NCI-H146 (cell line): ENCODE data around the gene TNFRSF8.
A peak's percentile ranks its signal among the peaks of the same experiment; 100 is the strongest.

Experiments
- DNase-seq: peaks from one replicate; lab custom pipeline; 2025; lab: John Stamatoyannopoulos, UW

The TNFRSF8 gene

GRCh38 chr1:12174924-12175810, 112.1 kb downstream of the TNFRSF8 start:
- DNase-seq: no peak

- no peak for DNase-seq
Measured at GRCh38 chr1:12176298-12177118, 113.4 kb downstream of the TNFRSF8 start.

DNA sequence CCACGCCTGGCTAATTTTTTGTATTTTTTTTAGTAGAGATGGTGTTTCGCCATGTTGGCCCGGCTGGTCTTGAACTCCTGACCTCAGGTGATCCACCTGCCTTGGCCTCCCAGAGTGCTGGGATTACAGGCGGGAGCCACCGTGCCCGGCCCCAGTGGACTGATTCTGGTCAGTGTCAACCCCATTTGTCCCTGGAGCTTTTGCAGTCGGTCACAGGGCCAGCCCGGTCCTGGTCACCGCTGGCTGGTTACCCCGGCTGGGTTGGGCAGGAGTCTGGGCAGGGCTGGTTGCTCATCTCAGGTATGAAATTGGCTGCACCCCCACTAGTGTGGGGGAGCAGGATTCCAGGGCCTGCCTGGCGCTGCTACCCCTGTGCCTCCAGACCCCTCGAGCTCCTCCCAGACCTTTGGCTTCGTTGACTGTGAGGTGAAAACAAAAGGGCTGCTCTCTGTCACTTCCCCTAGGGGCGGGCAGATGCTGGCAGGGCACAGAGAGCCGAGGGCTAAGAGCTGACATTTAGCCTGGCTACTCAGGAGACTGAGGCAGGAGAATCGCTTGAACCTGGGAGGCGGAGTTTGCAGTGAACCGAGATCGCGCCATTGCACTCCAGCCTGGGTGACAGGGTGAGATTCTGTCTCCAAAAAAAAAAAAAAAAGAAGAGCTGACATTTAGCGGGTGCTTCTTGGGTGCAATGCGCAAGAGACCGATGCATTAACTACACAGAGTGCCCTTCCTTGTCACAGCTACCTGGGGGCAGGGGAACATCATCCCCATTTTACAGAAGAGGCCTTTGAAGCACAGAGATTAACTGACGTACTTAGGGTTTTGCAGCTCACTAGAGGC, 114.3 kb downstream of the TNFRSF8 start:
- no peak for DNase-seq

DNA sequence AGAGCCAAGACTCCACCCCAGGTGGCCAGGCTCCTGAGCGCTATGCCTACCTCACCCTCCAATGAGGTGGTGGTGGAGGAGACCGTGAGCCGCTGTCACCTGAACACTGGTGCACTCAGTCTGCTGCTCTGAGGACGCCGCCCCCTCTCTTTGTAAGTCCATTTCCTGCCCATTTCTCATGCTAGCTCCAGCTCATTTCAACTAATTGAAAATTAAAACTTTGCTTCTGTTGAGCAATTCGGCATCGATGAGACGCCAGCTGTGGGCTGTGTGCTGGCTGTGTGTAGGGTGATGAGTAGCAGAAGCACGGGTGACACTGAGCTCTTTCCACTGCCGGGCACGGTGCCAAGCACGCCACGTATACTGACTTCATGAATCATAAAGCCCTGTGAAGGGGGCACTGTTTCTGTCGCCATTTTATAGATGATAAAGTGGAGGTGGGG, 114.9 kb downstream of the TNFRSF8 start:
- DNase-seq: peak; percentile 58

GRCh38 chr1:12178511-12178910, 115.4 kb downstream of the TNFRSF8 start:
- DNase-seq: peak; percentile 74

DNA sequence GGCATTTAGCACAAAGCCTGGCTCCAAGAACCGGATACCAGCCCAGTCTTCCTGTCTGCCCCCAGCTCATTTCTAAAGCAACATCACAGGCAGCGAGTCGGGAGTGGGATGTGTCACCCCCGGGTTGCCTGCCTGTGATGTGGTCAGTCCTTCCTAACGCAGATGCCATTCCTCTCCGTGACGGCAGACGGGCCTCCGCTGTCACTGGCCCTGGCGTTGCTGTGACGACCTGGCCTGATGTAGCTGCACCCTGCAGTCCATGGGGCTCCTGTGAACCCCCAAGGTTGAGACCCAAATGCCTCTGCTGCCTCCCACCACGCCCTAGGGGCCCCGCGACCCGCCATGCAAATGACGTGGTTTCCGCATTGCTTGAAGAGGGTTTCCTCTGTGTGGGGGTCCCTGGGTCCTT, 116.0 kb downstream of the TNFRSF8 start:
- no peak for DNase-seq

DNA sequence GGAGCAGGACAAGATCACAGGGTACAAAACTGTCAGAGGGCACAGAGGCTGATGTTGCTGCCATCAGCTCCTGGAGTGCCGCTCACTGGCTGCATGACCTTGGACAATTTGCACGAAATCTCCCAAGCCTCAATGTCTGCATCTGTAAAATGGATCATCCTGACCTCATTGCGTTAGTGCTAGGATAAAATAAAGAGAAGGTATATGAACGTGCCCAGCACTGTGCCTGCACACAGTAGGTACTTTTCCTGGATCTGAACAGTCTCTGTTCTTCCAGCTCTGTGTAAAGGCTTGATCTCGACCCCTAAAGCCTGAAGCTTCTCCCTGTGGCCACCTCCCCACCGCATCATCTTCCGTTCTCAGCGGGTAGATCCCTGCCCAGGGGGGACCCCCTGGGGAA, 116.6 kb downstream of the TNFRSF8 start:
- DNase-seq: no peak

DNA sequence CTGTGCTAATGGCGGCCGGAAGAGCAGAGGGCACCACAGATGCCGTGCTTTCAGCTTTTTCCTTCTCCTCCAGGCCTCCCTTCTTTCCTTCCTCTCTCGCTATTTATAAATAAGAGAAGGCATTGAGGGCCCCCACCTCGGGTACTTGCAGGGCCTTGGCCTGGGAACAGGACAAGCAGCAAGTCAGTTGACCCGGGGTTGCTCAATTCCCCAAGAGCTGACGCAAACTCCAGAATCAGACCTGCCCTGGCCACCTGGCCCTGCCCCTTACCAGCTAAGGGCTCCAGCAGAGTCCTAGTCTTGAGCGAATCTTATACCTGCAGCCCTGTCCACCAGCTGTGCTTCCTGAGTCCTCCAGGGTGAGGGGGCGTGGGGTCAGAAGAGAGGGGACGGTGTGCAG, 117.2 kb downstream of the TNFRSF8 start:
- no peak for DNase-seq

DNA sequence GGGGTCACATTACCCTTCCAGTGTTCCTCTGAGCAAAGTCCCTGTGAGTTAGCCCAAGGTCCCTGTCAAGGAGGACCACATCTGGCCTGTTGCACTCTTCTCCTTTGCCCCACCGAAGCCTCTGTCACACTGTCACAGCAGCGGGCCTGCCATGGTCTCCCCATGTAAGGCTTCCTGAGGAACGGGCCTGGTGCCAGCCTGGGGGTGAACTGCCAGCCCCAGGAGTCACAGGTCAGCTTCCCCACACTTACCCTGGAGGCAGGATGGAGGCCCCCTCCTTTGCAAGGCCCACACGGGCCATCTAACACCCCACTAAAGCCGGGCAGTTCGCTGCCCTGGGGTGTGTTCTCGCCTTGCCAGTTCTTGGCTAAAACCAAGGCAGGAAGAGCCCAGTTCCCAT, 117.8 kb downstream of the TNFRSF8 start:
- DNase-seq: no peak

- DNase-seq: no peak
Measured at GRCh38 chr1:12181568-12181967, 118.5 kb downstream of the TNFRSF8 start.

- DNase-seq: no peak
Measured at GRCh38 chr1:12182410-12182984, 119.4 kb downstream of the TNFRSF8 start.

DNA sequence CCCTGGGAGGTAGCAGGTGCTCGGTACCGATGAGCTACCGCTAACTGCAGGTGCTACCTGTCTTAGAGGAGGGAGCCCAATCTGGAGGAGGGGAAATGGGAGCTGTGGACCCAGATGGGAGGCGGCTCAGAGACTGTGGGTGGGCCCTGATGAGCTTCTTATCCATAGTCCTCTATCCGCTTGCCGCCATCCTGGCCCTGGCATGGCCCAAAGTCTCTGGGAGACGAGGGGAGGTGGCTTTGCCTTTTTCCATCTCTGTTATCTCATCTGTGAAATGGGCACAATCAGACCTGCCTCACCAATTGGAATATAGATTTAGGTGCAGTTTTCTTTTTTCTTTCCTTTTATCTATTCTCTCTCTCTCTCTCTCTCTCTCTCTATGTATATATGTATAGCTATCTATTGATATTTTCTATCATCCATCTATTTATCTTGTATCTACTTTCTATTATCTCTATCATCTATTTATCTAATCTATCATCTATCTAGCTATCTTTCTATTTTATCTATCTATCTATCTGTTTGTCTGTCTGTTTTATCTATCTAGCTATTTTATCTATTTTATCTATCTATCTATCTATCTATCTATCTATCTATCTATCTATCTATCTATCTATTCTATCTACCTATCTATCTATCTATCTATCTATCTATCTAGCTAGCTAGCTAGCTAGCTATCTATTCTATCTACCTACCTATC, 120.1 kb downstream of the TNFRSF8 start:
- no peak for DNase-seq

DNA sequence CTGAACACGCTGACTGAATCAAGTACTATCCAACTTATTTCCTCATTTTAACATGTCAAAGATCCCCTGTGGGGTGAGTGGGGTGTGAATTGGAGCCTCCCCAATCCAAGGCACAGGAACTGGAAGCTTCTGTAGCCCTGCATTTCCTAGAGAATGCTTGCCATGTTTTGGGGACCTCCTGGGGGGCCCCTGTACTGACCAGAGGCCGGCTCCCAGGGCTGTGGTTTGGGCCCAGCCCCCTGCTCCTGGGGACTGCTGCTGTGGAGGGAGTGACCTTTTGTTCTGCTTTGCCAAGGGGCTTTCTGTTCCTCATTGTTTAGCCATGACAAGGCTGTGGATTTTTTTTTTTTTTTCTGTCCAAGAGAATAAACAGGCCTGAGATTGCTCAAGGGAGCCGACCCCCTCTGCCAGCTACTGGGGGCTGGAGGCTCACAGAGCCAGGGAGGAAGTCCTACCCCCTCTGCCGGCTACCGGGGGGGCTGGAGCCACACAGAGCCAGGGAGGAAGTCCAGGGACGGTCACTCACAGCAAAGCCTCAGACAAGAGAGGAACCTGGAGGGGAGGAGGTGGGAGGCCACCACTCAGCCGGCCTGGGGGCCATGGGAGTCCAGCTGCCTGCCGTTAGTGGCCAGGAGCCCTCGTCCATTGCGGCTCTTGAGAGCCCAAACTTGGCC, 121.0 kb downstream of the TNFRSF8 start:
- DNase-seq: no peak

DNA sequence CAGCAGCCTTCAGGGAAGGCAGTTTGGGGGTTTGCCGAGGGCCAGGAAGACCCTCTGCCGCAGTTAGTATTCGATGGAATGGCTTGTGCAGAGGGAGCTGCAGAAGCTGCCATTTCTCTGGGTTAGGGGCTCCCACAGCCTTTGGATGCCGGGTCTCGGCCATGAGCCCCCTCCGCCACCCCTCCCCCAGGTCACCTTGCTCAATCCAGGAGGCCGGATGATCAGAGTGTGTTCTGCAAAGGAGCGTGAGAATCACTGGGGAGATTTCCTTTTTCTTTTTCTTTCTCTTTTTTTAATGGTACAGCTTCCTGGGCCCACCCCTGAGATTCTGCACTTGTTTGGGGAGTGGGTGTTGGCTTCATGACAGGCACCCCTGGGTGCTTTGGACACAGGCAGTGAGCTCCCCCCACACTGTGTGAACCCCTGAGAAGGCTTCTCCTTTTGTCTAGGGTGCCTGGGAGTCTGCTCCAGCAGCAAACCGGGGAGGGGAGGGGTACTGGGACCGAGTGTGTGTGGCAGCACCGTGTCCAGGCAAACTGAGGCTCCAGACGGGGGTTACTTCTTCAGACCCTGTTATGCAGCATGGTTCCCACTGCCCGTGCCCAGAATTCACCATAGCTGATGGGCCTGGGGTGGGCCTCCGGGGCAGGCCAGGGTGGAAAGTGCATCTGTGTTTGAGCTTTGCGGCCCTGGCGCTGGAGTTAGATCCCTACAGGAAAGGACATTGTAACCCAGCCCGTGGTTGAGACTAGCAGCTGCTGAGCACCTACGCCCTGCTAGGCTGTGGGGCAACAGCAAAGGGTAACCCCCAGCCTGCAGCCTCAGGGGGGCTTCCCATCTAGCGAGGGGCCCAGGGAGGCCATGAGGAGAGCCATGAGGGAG, 122.2 kb downstream of the TNFRSF8 start:
- no peak for DNase-seq

DNA sequence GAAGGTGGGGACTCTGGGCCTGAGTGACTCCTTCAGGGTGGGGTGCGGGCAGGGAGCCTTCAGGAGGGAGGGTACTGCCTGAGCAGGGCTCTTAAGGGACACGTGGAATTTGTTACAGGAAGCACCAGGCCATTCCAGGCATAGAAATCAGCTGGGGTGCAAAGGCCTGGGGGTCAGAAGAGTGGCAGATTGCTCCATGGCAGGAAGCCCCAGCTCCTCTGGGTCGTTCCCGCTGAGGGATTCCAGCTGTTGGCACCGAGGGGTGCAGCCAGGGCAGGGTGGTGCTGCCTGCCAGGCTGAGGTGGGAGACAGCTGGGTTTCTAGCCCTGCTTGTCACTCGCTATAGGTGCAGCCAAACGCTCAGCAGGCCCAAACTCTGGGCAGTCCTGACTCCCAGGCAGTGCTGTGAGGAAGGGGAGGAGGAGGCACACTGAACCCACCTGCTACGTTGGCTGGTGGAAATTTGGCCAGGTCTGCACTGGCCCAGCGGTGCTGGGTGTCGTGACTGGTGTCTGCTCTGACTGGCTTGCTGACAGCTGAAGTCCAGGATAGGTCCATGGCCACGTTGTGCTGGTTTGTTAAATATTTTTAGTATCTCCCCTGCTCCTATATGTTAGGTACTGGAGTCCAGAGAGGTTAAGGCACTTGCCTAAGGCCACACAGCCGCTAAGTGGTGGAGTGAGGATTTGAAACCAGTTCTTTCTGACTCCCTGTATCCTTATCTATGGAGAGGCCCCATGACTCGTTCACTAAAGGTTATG, 123.0 kb downstream of the TNFRSF8 start:
- no peak for DNase-seq

- DNase-seq: no peak
Measured at GRCh38 chr1:12186679-12186985, 123.5 kb downstream of the TNFRSF8 start.

DNA sequence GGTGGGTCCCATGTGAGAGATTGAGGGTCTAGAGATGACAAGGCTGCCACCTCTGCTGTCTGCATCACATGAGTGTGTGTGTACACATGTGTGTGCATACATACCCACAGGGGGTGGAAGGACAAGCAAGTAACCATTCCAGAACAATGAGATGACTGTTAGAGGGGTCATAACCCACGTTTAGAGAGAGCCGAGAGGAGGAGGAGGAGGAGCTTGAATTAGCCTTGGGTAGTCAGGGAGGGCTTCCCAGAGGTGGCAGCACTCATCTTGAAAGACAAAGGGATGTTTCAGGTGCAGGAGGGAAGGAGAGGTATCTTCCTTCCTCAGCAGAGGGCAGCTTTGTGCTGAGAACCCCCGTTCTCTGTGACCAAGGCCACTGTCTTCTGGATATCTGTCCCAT, 125.0 kb downstream of the TNFRSF8 start:
- no peak for DNase-seq

GRCh38 chr1:12188657-12189327, 125.7 kb downstream of the TNFRSF8 start:
- DNase-seq: no peak

GRCh38 chr1:12189328-12189682, 126.2 kb downstream of the TNFRSF8 start:
- no peak for DNase-seq
